ENCODE data around the gene STRAP. TPM values are rescaled to one million over a fixed set of nuclear protein-coding genes. Genes with fewer than 3 reads are reported as not detected.

The STRAP gene
- total RNA-seq, 2 donors from 2014 or later, result 188 to 362 TPM

GRCh38 chr12:15918066-15918465 is 35.9 kb downstream of the STRAP start:
- Histone ChIP-seq H3K27ac (ENCODE audit: low read depth, low read length) (no peak overlapping the region), H3K9me3 (ENCODE audit: control insufficient read depth, low read length) (no peaks in the 10 kb centered on the region), H3K4me1 (ENCODE audit: control insufficient read depth, insufficient read depth, low read length) (peaks cover 11% of the 10 kb centered on the region), H3K27me3 (ENCODE audit: control insufficient read depth, insufficient read depth, low read length, poor library complexity, severe bottlenecking) (no peaks in the 10 kb centered on the region), H3K9ac (ENCODE audit: extremely low read depth, low read length, poor library complexity, severe bottlenecking) (no peak overlapping the region), H3K4me3 (ENCODE audit: low read length) (no peak overlapping the region), H3K36me3 (ENCODE audit: control insufficient read depth, insufficient read depth, low read length) (no peaks in the 10 kb centered on the region)
- DNase-seq, result peak; percentile 58
- TF ChIP-seq, protein P1, sequence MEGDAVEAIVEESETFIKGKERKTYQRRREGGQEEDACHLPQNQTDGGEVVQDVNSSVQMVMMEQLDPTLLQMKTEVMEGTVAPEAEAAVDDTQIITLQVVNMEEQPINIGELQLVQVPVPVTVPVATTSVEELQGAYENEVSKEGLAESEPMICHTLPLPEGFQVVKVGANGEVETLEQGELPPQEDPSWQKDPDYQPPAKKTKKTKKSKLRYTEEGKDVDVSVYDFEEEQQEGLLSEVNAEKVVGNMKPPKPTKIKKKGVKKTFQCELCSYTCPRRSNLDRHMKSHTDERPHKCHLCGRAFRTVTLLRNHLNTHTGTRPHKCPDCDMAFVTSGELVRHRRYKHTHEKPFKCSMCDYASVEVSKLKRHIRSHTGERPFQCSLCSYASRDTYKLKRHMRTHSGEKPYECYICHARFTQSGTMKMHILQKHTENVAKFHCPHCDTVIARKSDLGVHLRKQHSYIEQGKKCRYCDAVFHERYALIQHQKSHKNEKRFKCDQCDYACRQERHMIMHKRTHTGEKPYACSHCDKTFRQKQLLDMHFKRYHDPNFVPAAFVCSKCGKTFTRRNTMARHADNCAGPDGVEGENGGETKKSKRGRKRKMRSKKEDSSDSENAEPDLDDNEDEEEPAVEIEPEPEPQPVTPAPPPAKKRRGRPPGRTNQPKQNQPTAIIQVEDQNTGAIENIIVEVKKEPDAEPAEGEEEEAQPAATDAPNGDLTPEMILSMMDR (conservative IDR thresholded peaks at IDR 0.05), result peak; percentile 16
- peaks cover 42% of the 10 kb centered on the region for H3K4me1 Mint-ChIP-seq
- H3K4me3 Mint-ChIP-seq, result no peak overlapping the region
- WGBS, 2 experiments (ENCODE audit: insufficient coverage in 1 of 2, insufficient read length in 1 of 2), result 93 to 97% methylated on average over 5 to 7 of the region's 7 CpGs
- peaks cover 31% of the 10 kb centered on the region for H3K36me3 Mint-ChIP-seq (ENCODE audit: low read depth)
- H3K27me3 Mint-ChIP-seq (ENCODE audit: insufficient read depth), result no peaks in the 10 kb centered on the region
- H3K9me3 Mint-ChIP-seq, result peaks cover 3% of the 10 kb centered on the region
- peak overlapping the region; percentile 22 for H3K27ac Mint-ChIP-seq

GRCh38 chr12:15919418-15919817 is 37.2 kb downstream of the STRAP start:
- peaks cover 42% of the 10 kb centered on the region for H3K4me1 Mint-ChIP-seq
- no peaks in the 10 kb centered on the region for H3K27me3 Mint-ChIP-seq (ENCODE audit: insufficient read depth)
- H3K36me3 Mint-ChIP-seq (ENCODE audit: low read depth), result peaks cover 33% of the 10 kb centered on the region
- H3K27ac Mint-ChIP-seq, result no peak overlapping the region
- no peaks in the 10 kb centered on the region for H3K9me3 ChIP-seq (ENCODE audit: control insufficient read depth, low read length)
- no peak overlapping the region for H3K9ac ChIP-seq (ENCODE audit: extremely low read depth, low read length, poor library complexity, severe bottlenecking)
- H3K4me3 Mint-ChIP-seq, result no peak overlapping the region
- H3K27me3 ChIP-seq (ENCODE audit: control insufficient read depth, insufficient read depth, low read length, poor library complexity, severe bottlenecking), result no peaks in the 10 kb centered on the region
- no peak overlapping the region for H3K4me3 ChIP-seq (ENCODE audit: low read length)
- TF ChIP-seq, protein P1 (conservative IDR thresholded peaks at IDR 0.05), result no peak
- WGBS, 2 experiments (ENCODE audit: insufficient coverage in 1 of 2, insufficient read length in 1 of 2), result 89 to 98% methylated on average over 1 to 2 of the region's 2 CpGs
- H3K27ac ChIP-seq (ENCODE audit: low read depth, low read length), result no peak overlapping the region
- H3K36me3 ChIP-seq (ENCODE audit: control insufficient read depth, insufficient read depth, low read length), result no peaks in the 10 kb centered on the region
- H3K4me1 ChIP-seq (ENCODE audit: control insufficient read depth, insufficient read depth, low read length), result peaks cover 11% of the 10 kb centered on the region
- H3K9me3 Mint-ChIP-seq, result peaks cover 3% of the 10 kb centered on the region
- DNase-seq, result no peak

GRCh38 chr12:15924956-15925355 is 42.8 kb downstream of the STRAP start:
- TF ChIP-seq, protein P1 (conservative IDR thresholded peaks at IDR 0.05), result no peak
- Mint-ChIP-seq H3K36me3 (ENCODE audit: low read depth) (peaks cover 17% of the 10 kb centered on the region), H3K27me3 (ENCODE audit: insufficient read depth) (no peaks in the 10 kb centered on the region), H3K4me1 (peaks cover 44% of the 10 kb centered on the region), H3K27ac (peak overlapping the region; percentile 6), H3K9me3 (peaks cover 3% of the 10 kb centered on the region), H3K4me3 (no peak overlapping the region)
- H3K9me3 ChIP-seq (ENCODE audit: control insufficient read depth, low read length), result no peaks in the 10 kb centered on the region
- H3K4me1 ChIP-seq (ENCODE audit: control insufficient read depth, insufficient read depth, low read length), result no peaks in the 10 kb centered on the region
- no peaks in the 10 kb centered on the region for H3K27me3 ChIP-seq (ENCODE audit: control insufficient read depth, insufficient read depth, low read length, poor library complexity, severe bottlenecking)
- H3K4me3 ChIP-seq (ENCODE audit: low read length), result no peak overlapping the region
- no peak overlapping the region for H3K27ac ChIP-seq (ENCODE audit: low read depth, low read length)
- H3K36me3 ChIP-seq (ENCODE audit: control insufficient read depth, insufficient read depth, low read length), result no peaks in the 10 kb centered on the region
- WGBS, 2 experiments (ENCODE audit: insufficient coverage in 1 of 2, insufficient read length in 1 of 2), result 100% methylated on average over 1 of the region's 1 CpG; no CpG with 5 or more reads in 1 of the 2 experiments
- DNase-seq, result no peak
- no peak overlapping the region for H3K9ac ChIP-seq (ENCODE audit: extremely low read depth, low read length, poor library complexity, severe bottlenecking)
